A172 (cell line): ENCODE measurements around the gene IGSF22. TPM values are rescaled to one million over a fixed set of nuclear protein-coding genes. Genes with fewer than 3 reads are reported as not detected.
A peak's percentile ranks its signal among the peaks of the same experiment; 100 is the strongest.

Source experiments
- DNase-seq: peaks from one replicate; pipeline ENCODE4 v3.0.0-alpha.2; 2015; ENCODE audit warnings: low spot score
- total RNA-seq: library from RNA; depleted of rRNA; stranded (reverse); fragments of >200 nt; shearing (Covaris generic); gene quantifications from 2 replicates; pipeline ENCODE4 v1.2.3, GENCODE V29; 2014

IGSF22 gene
- total RNA-seq, 1 experiment from 2014 or later: not detected

- DNase-seq: no peak
These were observed 18.0 kb upstream of the IGSF22 start for GRCh38 chr11:18743900-18744514.

- no peak for DNase-seq
These were observed 17.4 kb upstream of the IGSF22 start for GRCh38 chr11:18743365-18743764.

GRCh38 chr11:18741783-18742182, 15.8 kb upstream of the IGSF22 start:
- DNase-seq: no peak

- DNase-seq: no peak
These were observed 13.7 kb upstream of the IGSF22 start for GRCh38 chr11:18739685-18740084.

- DNase-seq: no peak
These were observed 11.7 kb upstream of the IGSF22 start for GRCh38 chr11:18737642-18738041.

- DNase-seq: no peak
These were observed 10.7 kb upstream of the IGSF22 start for GRCh38 chr11:18736590-18737148.

- DNase-seq: no peak
These were observed 7.2 kb upstream of the IGSF22 start for GRCh38 chr11:18733202-18733601.

GRCh38 chr11:18731949-18732821, 6.2 kb upstream of the IGSF22 start:
- peak; percentile 29 for DNase-seq

GRCh38 chr11:18731441-18731840, 5.5 kb upstream of the IGSF22 start:
- no peak for DNase-seq

GRCh38 chr11:18730020-18730419, 4.0 kb upstream of the IGSF22 start:
- DNase-seq: no peak

- no peak for DNase-seq
These were observed 3.4 kb upstream of the IGSF22 start for GRCh38 chr11:18729426-18729825.

GRCh38 chr11:18728658-18729057, 2.7 kb upstream of the IGSF22 start:
- no peak for DNase-seq

GRCh38 chr11:18727479-18728236, 1.7 kb upstream of the IGSF22 start:
- DNase-seq: peak; percentile 30

GRCh38 chr11:18723991-18724390, 2.0 kb downstream of the IGSF22 start:
- DNase-seq: no peak

- DNase-seq: no peak
These were observed 3.7 kb downstream of the IGSF22 start for GRCh38 chr11:18722293-18722637.

GRCh38 chr11:18721561-18722292, 4.3 kb downstream of the IGSF22 start:
- DNase-seq: peak; percentile 31

GRCh38 chr11:18720808-18721560, 5.0 kb downstream of the IGSF22 start:
- DNase-seq: no peak

- no peak for DNase-seq
These were observed 5.7 kb downstream of the IGSF22 start for GRCh38 chr11:18720091-18720807.

- DNase-seq: no peak
These were observed 10.5 kb downstream of the IGSF22 start for GRCh38 chr11:18715476-18715875.

GRCh38 chr11:18714443-18714780, 11.6 kb downstream of the IGSF22 start:
- DNase-seq: no peak
